MG63 (cell line): ENCODE results near the gene C5AR2. TPM values are rescaled to one million over a fixed set of nuclear protein-coding genes. Genes with fewer than 3 reads are reported as not detected.
"Not testable (repeated sequence)": the region's sequence is repeated elsewhere in the genome, so short reads cannot be mapped to it uniquely, and the experiment has no call there.

ENCODE experiments used
- DNase-seq: peaks from one replicate; pipeline ENCODE4 v3.0.0-alpha.2; 2020
- H3K27me3 ChIP-seq: fragments of 250-450 bp; sonication (Bioruptor Pico); 2 replicates; pipeline ENCODE4 v1.5.1; 2020; ENCODE audit warnings: mild to moderate bottlenecking, moderate library complexity
- H3K36me3 ChIP-seq: fragments of 250-450 bp; sonication (Bioruptor Pico); 2 replicates; pipeline ENCODE4 v1.5.1; 2020; ENCODE audit warnings: mild to moderate bottlenecking, moderate library complexity
- H3K4me3 ChIP-seq: fragments of 250-450 bp; sonication (Bioruptor Pico); 2 replicates; pipeline ENCODE4 v1.5.1; 2020; ENCODE audit warnings: mild to moderate bottlenecking, moderate library complexity
- H3K9me3 ChIP-seq: fragments of 250-450 bp; sonication (Bioruptor Pico); 2 replicates; pipeline ENCODE4 v1.5.1; 2020; ENCODE audit warnings: mild to moderate bottlenecking, moderate library complexity
- total RNA-seq: library from RNA; depleted of rRNA; stranded (reverse); fragments of >200 nt; shearing (Covaris generic); gene quantifications from 2 replicates; pipeline ENCODE4 v1.2.3, GENCODE V29; 2014; ENCODE audit warnings: low replicate concordance

C5AR2 gene
- total RNA-seq, 1 experiment from 2014 or later = not detected

- not testable (repeated sequence) for DNase-seq, H3K9me3 ChIP-seq, H3K36me3 ChIP-seq, H3K4me3 ChIP-seq, H3K27me3 ChIP-seq
Observed at GRCh38 chr19:47346024-47346423, 14.0 kb downstream of the C5AR2 start.

GRCh38 chr19:47348819-47349795, 17.1 kb downstream of the C5AR2 start, which contains the start of gene DHX34:
Gene DHX34 (plus strand): TSS chr19:47349315. CDS start chr19:47353031, 3,716 bp downstream.
- peak; percentile 97 for DNase-seq
- peak within 1 kb of the TSS; percentile 93 for H3K4me3 ChIP-seq
- H3K36me3 ChIP-seq = peaks cover 34% of the 10 kb centered on the region
- H3K27me3 ChIP-seq = no peaks in the 10 kb centered on the region
- no peaks in the 10 kb centered on the region for H3K9me3 ChIP-seq

GRCh38 chr19:47350630-47351029, 18.7 kb downstream of the C5AR2 start:
- no peak for DNase-seq
- peaks cover 49% of the 10 kb centered on the region for H3K36me3 ChIP-seq
- H3K27me3 ChIP-seq = no peaks in the 10 kb centered on the region
- no peaks in the 10 kb centered on the region for H3K9me3 ChIP-seq
- H3K4me3 ChIP-seq = no peak overlapping the region

GRCh38 chr19:47351548-47351947, 19.6 kb downstream of the C5AR2 start:
- H3K4me3 ChIP-seq = no peak overlapping the region
- H3K27me3 ChIP-seq = no peaks in the 10 kb centered on the region
- DNase-seq = peak; percentile 26
- H3K9me3 ChIP-seq = no peaks in the 10 kb centered on the region
- H3K36me3 ChIP-seq = peaks cover 56% of the 10 kb centered on the region

DNA sequence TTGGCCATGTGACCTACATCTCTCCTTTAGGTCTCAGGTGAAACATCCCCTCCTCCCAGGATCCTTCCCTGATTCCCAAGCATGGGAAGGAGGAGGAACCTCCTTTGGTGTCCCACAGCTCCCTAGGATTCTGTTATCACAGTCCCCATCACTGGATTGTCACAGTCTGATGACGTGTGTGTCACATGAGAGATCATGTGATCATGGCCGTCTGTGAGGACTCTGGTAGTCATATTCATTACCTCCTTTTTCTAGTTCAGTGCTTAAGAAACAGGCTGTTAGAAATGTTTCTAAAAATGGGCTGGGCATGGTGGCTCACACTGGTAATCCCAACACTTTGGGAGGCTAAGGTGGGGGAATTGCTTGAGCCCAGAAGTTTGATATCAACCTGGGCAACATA, 20.1 kb downstream of the C5AR2 start:
- no peak overlapping the region for H3K4me3 ChIP-seq
- no peaks in the 10 kb centered on the region for H3K9me3 ChIP-seq
- H3K36me3 ChIP-seq = peaks cover 62% of the 10 kb centered on the region
- no peaks in the 10 kb centered on the region for H3K27me3 ChIP-seq
- DNase-seq = no peak

DNA sequence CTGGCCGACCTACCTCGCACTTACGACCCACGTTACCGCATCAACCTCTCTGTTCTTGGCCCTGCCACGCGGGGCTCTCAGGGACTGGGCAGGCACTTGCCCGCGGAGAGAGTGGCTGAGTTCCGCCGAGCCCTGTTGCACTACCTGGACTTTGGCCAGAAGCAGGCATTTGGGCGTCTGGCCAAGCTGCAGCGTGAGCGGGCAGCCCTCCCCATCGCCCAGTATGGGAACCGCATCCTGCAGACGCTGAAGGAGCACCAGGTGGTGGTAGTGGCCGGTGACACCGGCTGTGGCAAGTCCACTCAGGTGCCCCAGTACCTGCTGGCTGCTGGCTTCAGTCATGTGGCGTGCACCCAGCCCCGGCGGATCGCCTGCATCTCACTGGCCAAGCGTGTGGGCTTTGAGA, 21.3 kb downstream of the C5AR2 start:
- H3K9me3 ChIP-seq = no peaks in the 10 kb centered on the region
- no peak overlapping the region for H3K4me3 ChIP-seq
- H3K27me3 ChIP-seq = no peaks in the 10 kb centered on the region
- H3K36me3 ChIP-seq = peaks cover 74% of the 10 kb centered on the region
- DNase-seq = no peak

GRCh38 chr19:47356900-47357299, 24.9 kb downstream of the C5AR2 start:
- Histone ChIP-seq H3K9me3 (no peaks in the 10 kb centered on the region), H3K27me3 (no peaks in the 10 kb centered on the region), H3K4me3 (no peak overlapping the region), H3K36me3 (peaks cover 98% of the 10 kb centered on the region)
- DNase-seq = no peak

DNA sequence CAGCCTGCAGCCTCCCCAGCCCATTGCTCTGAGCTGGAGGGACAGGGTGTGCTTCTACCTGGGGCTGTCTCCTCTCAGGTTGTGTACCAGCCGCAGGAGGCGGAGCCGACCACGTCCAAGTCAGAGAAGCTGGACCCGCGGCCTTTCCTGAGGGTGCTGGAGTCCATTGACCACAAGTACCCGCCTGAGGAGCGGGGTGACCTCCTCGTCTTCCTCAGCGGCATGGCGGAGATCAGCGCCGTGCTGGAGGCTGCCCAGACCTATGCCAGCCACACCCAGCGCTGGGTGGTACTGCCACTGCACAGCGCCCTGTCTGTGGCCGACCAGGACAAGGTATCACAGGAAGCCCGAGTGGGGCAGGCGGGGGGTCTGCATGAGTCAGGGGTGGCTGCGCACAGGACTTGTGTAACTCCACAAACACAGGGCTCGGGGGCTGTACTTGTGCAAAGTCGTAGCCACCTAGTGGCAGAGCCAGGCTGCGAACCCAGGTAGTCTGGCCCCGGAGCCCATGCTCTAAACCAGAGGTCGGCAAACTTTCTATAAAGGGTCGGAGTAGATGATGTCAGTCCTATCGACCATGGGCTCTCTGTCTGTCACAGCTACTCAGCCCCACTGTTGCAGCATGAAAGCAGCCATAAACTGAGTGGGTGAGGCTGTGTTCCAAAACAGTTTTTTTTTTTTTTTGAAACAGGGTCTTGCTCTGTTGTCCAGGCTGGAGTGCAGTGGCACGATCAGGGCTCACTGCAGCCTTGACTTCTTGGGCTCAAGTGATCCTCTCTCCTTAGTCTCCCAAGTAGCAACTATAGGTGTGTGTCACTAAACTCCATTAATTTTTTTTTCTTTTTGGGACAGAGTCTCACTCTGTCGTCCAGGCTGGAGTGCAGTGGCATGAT, 26.1 kb downstream of the C5AR2 start:
- Histone ChIP-seq H3K36me3 (peaks cover 96% of the 10 kb centered on the region), H3K4me3 (no peak overlapping the region), H3K27me3 (no peaks in the 10 kb centered on the region), H3K9me3 (no peaks in the 10 kb centered on the region)
- no peak for DNase-seq

DNA sequence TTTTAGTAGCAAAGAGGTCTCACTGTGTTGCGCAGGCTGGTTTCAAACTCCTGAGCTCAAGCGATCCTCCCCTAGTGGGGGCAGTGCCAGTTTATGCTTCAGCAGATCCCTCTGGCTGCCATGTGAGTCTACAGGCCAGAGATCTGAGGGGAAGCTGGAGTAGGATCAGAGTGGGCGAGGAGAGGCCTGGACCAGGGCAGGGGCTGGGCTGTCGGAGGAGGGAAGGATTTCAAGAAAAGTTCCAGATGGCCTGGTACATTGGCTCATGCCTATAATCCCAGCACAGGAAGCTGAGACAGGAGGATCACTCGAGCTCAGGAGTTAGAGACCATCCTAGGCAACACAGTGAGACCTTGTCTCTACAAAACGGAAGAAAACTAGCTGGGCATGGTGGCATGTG, 27.0 kb downstream of the C5AR2 start:
- H3K36me3 ChIP-seq = peaks cover 95% of the 10 kb centered on the region
- no peak for DNase-seq
- H3K4me3 ChIP-seq = no peak overlapping the region
- no peaks in the 10 kb centered on the region for H3K9me3 ChIP-seq
- no peaks in the 10 kb centered on the region for H3K27me3 ChIP-seq

- no peaks in the 10 kb centered on the region for H3K9me3 ChIP-seq
- H3K36me3 ChIP-seq = peaks cover 97% of the 10 kb centered on the region
- H3K4me3 ChIP-seq = no peak overlapping the region
- H3K27me3 ChIP-seq = no peaks in the 10 kb centered on the region
- no peak for DNase-seq
Observed at GRCh38 chr19:47362321-47362720, 30.3 kb downstream of the C5AR2 start.

- Histone ChIP-seq H3K4me3 (no peak overlapping the region), H3K36me3 (peaks cover 88% of the 10 kb centered on the region), H3K9me3 (no peaks in the 10 kb centered on the region), H3K27me3 (no peaks in the 10 kb centered on the region)
- DNase-seq = peak; percentile 22
Observed at GRCh38 chr19:47363758-47364531, 32.0 kb downstream of the C5AR2 start.

GRCh38 chr19:47365455-47365854, 33.5 kb downstream of the C5AR2 start:
- H3K4me3 ChIP-seq, DNase-seq, H3K27me3 ChIP-seq, H3K9me3 ChIP-seq: not testable (repeated sequence)
- peaks cover 88% of the 10 kb centered on the region for H3K36me3 ChIP-seq

- Histone ChIP-seq H3K4me3 (no peak overlapping the region), H3K36me3 (peaks cover 88% of the 10 kb centered on the region), H3K27me3 (no peaks in the 10 kb centered on the region), H3K9me3 (no peaks in the 10 kb centered on the region)
- peak; percentile 35 for DNase-seq
Observed at GRCh38 chr19:47370045-47370611, 38.2 kb downstream of the C5AR2 start.

- Histone ChIP-seq H3K4me3 (no peak overlapping the region), H3K27me3 (no peaks in the 10 kb centered on the region), H3K9me3 (no peaks in the 10 kb centered on the region), H3K36me3 (peaks cover 88% of the 10 kb centered on the region)
- no peak for DNase-seq
Observed at GRCh38 chr19:47371261-47371660, 39.3 kb downstream of the C5AR2 start.

GRCh38 chr19:47372603-47373002, 40.6 kb downstream of the C5AR2 start:
- Histone ChIP-seq H3K27me3 (no peaks in the 10 kb centered on the region), H3K4me3 (no peak overlapping the region), H3K9me3 (no peaks in the 10 kb centered on the region), H3K36me3 (peaks cover 89% of the 10 kb centered on the region)
- DNase-seq = no peak
